ENCODE data around the gene USP16. TPM values are rescaled to one million over a fixed set of nuclear protein-coding genes. Genes with fewer than 3 reads are reported as not detected.

USP16 gene
- total RNA-seq, 2 experiments from 2014 or later = 39.3 to 42.1 TPM

DNA sequence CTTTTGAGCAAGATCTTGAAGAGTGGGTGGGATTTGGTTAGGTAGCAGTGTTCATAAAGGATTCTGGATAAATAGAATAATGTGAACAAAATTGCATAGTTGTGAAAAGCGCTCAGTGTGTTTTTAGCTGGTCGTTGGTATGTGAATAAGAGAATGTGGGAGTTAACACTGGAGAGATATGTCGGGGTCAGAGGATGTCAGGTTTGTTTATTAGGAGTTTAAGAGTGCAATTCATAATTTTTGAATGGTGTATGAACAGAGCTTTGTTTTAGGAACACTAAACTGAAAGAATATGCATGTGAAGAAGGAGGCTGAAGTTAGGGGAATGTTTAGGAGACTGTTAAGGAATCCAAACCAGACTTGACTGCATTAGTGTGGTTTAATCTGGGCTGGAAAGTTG lies 9.4 kb downstream of the USP16 start:
- H3K4me3 Mint-ChIP-seq = no peak overlapping the region
- intact Hi-C loops (cut with micrococcal nuclease) = no loop called here
- H3K27ac Mint-ChIP-seq = no peak overlapping the region
- DNase-seq = no peak
- CTCF ChIA-PET = no interaction called here
- peaks cover 21% of the 10 kb centered on the region for H3K4me1 Mint-ChIP-seq (ENCODE audit: low read depth)
- H3K9me3 Mint-ChIP-seq = no peaks in the 10 kb centered on the region
- no peaks in the 10 kb centered on the region for H3K27me3 Mint-ChIP-seq
- POLR2A ChIA-PET = interaction anchor here (0.8 to 1.2 kb wide), 2 partner anchors 9 to 141 kb away, joined by 3 to 4 read pairs; partner anchors contain the start of gene USP16
- peaks cover 44% of the 10 kb centered on the region for H3K36me3 Mint-ChIP-seq

DNA sequence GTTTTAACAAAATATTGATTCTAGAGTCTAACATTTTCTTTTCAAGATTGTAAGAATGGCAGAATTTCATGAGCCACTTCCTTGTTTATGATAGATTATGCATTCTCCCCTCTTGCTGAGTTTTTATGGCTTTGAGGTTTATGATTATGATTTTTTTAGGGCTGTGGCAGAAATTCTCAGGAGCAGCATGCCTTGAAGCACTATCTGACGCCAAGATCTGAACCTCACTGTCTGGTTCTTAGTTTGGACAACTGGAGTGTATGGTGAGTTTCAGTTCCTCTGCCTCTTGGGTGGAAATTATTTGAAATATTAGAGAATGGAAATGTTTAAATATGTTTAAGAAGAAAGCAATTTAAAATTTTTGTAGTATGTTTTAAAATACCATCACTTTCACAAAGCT lies 10.2 kb downstream of the USP16 start:
- Mint-ChIP-seq H3K27ac (no peak overlapping the region), H3K4me3 (no peak overlapping the region), H3K36me3 (peaks cover 40% of the 10 kb centered on the region), H3K9me3 (no peaks in the 10 kb centered on the region), H3K4me1 (ENCODE audit: low read depth) (peaks cover 16% of the 10 kb centered on the region), H3K27me3 (no peaks in the 10 kb centered on the region)
- DNase-seq = no peak
- ChIA-PET POLR2A (no interaction called here), CTCF (no interaction called here)
- intact Hi-C loops (cut with micrococcal nuclease) = no loop called here

DNA sequence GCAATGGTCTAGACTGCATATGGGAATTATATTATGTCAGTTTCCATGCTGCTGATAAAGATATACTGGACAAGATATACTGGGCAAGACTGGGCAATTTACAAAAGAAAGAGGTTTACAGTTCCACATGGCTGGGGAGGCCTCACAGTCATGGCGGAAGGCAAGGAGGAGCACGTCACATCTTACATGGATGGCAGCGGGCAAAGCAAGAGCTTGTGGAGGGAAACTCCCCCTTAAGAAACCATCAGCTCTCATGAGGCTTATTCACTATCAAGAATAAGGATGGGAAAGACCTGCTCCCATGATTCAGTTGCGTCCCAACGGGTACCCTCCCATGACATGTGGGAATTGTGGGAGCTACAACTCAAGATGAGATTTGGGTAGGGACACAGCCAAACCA lies 27.8 kb downstream of the USP16 start:
- ChIA-PET CTCF (no interaction called here), POLR2A (no interaction called here)
- H3K4me1 Mint-ChIP-seq (ENCODE audit: low read depth) = no peaks in the 10 kb centered on the region
- no peak overlapping the region for H3K4me3 Mint-ChIP-seq
- intact Hi-C loops (cut with micrococcal nuclease) = no loop called here
- no peaks in the 10 kb centered on the region for H3K9me3 Mint-ChIP-seq
- no peak for DNase-seq
- H3K36me3 Mint-ChIP-seq = peaks cover 39% of the 10 kb centered on the region
- H3K27me3 Mint-ChIP-seq = no peaks in the 10 kb centered on the region
- H3K27ac Mint-ChIP-seq = no peak overlapping the region

DNA sequence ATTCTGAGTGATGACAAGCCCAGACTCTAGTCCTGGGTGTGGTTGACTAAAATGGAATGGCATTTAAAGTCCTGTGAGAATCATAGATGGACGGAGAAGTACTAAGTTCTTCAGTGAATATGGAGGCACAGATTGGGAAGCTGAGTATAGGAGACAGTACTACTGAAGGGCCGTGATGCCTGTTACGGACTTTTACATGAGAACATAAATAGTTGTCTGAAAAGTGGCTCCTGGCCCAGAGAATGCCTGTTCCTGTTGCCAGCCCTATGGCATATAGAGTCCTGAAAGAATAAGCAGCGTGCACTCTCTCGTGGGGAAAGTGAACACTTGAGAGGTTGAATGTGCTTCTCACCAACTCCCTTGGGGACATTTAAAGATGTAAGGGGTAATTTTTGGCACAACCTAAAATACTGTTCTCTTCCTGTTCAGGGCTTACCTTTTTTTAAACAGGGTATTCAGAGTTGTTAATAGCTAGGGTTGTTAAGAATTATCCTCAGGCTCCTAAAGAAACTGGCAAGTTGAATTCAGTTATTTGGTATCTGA lies 28.6 kb downstream of the USP16 start:
- ChIA-PET CTCF (no interaction called here), POLR2A (interaction anchor here (0.6 kb wide), 1 partner anchor 31 kb away, joined by 5 read pairs; no protein-coding TSS in a partner anchor)
- Mint-ChIP-seq H3K4me3 (no peak overlapping the region), H3K27me3 (no peaks in the 10 kb centered on the region), H3K4me1 (ENCODE audit: low read depth) (no peaks in the 10 kb centered on the region), H3K36me3 (peaks cover 40% of the 10 kb centered on the region), H3K27ac (peak overlapping the region; percentile 64), H3K9me3 (no peaks in the 10 kb centered on the region)
- DNase-seq = no peak
- intact Hi-C loops (cut with micrococcal nuclease) = no loop called here

DNA sequence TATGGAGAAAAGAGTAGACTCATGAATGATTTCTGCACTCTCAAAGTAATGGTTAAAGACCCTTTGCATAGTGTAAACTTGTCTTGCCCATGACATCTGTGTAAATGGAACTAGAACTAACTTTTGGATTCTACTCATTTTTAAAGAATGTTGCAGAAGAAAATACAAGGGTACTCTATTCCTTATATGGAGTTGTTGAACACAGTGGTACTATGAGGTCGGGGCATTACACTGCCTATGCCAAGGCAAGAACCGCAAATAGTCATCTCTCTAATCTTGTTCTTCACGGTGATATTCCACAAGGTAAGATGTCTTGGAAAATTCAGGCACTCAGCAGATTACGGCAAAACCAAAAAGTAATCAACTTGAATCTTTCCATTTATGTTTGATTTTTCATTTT lies 29.2 kb downstream of the USP16 start:
- CTCF ChIA-PET = no interaction called here
- POLR2A ChIA-PET = no interaction called here
- Mint-ChIP-seq H3K27me3 (no peaks in the 10 kb centered on the region), H3K9me3 (no peaks in the 10 kb centered on the region), H3K4me3 (no peak overlapping the region), H3K36me3 (peaks cover 39% of the 10 kb centered on the region), H3K4me1 (ENCODE audit: low read depth) (no peaks in the 10 kb centered on the region), H3K27ac (peak overlapping the region; percentile 64)
- no peak for DNase-seq
- intact Hi-C loops (cut with micrococcal nuclease) = no loop called here

DNA sequence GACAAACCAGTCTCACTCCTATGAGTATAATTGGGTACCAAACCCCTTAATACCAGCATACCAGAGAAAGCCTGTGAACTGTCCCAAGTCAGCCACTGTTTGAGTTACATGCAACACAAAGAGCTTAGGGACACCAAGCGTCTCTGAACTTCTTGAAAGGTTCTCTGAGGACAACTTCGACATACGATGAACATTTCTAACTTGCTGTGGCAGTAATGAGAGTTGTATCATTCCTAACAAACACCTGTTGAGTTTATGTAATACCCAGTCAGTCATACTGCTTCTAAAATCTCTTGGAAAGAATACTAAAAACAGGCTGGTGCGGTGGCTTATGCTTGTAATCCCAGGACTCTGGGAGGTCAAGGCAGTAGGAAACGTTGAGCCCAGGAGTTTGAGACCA lies 30.6 kb downstream of the USP16 start:
- ChIA-PET CTCF (no interaction called here), POLR2A (no interaction called here)
- H3K4me1 Mint-ChIP-seq (ENCODE audit: low read depth) = no peaks in the 10 kb centered on the region
- H3K27me3 Mint-ChIP-seq = no peaks in the 10 kb centered on the region
- H3K27ac Mint-ChIP-seq = peak overlapping the region; percentile 21
- H3K36me3 Mint-ChIP-seq = peaks cover 39% of the 10 kb centered on the region
- no peaks in the 10 kb centered on the region for H3K9me3 Mint-ChIP-seq
- H3K4me3 Mint-ChIP-seq = no peak overlapping the region
- intact Hi-C loops (cut with micrococcal nuclease) = no loop called here
- no peak for DNase-seq

DNA sequence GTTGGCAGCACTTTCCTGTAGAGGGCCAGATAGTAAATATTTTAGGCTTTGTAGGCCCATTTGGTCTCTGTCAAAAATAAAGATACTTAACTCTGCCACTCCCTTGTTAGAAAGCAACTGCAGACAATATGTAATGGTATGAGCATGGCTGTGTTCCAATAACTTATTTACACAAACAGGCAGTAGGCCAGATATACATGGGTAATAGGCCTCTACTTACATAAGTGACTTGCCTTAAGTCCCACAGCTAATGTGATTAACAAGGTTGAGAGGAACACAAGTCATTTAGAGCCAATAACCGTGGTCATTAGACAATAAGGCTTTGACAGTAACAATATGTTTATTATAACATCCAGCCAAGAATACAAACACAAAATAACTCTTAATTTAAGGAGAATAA lies 31.5 kb downstream of the USP16 start:
- H3K27ac Mint-ChIP-seq = no peak overlapping the region
- no peaks in the 10 kb centered on the region for H3K9me3 Mint-ChIP-seq
- H3K4me1 Mint-ChIP-seq (ENCODE audit: low read depth) = no peaks in the 10 kb centered on the region
- H3K4me3 Mint-ChIP-seq = no peak overlapping the region
- POLR2A ChIA-PET = no interaction called here
- no peaks in the 10 kb centered on the region for H3K27me3 Mint-ChIP-seq
- CTCF ChIA-PET = interaction anchor here (1.1 kb wide), 1 partner anchor 11 kb away, joined by 3 read pairs; no protein-coding TSS in a partner anchor
- DNase-seq = no peak
- H3K36me3 Mint-ChIP-seq = peaks cover 41% of the 10 kb centered on the region
- intact Hi-C loops (cut with micrococcal nuclease) = no loop called here

DNA sequence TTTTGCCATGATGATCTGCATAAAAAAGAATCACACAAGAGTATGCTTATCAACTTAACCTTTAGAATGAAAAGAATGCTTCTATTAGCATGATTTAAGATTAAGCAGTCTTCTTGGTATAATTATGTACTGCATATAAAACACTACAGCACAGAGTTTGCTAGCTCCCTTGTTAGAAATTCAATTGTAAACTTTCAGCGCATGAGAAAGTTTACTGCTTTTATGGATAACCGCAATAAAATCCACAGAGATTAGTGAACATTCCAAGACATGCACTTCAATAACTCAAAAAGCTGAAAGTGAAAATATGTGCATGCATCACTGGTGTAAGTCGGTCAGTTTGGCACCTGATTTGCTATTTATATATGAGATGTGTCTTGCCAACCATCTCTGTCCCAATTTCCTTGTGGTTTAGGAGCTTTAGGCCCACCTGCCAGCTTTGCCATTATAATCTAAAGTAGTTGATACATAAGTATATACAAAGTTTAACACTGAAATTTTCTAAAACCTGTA lies 32.1 kb downstream of the USP16 start:
- POLR2A ChIA-PET = no interaction called here
- H3K4me3 Mint-ChIP-seq = no peak overlapping the region
- no peak for DNase-seq
- no peak overlapping the region for H3K27ac Mint-ChIP-seq
- H3K36me3 Mint-ChIP-seq = peaks cover 46% of the 10 kb centered on the region
- CTCF ChIA-PET = interaction anchor here (1.1 kb wide), 1 partner anchor 10 kb away, joined by 3 read pairs; no protein-coding TSS in a partner anchor
- no peaks in the 10 kb centered on the region for H3K4me1 Mint-ChIP-seq (ENCODE audit: low read depth)
- no peaks in the 10 kb centered on the region for H3K27me3 Mint-ChIP-seq
- no peaks in the 10 kb centered on the region for H3K9me3 Mint-ChIP-seq
- intact Hi-C loops (cut with micrococcal nuclease) = no loop called here

DNA sequence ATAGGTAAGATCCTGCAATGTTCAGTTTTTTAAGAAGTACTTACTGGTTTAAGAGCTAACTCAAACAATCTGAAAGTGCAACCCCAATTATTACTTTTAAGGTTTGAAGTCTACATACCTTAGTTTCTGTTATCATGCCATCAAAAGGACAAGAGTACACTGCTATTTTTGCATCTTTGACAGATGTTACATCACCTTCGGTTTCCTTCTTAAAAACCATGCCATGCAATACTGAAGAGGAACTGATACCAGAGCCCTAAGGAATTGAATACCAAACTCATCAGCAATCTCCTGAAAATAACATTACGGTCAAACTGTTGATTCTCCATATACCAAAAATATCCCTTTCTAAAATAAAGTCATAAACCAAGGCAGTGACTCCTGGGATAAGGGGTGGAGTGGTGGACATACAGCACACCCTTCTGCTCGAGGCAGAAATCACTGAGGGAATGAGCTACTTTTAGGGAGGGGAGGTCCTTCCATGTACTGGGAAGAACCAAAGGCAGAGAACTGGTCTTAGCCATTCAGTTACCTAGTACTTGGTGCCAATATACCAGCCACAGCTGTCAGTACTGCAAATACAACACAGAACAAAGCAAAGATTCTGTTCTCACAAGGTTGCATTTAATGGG lies 40.5 kb downstream of the USP16 start:
- no peak overlapping the region for H3K27ac Mint-ChIP-seq
- POLR2A ChIA-PET = no interaction called here

DNA sequence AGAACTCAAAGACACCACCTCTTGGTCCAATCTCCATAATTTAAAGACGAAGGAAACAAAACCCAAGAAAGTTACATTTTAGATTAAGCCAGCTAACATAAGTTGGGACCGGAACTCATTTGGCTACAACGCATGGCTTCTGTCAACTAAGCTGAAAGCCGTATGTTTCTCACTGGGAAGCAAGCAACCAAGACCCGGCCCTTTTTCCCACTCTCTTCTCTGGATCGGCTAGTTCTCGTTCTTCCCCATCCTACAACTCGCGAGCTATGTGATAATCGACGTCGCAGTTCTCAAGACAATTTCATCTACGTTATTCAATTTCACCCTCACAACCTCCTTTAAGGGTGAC lies 48.4 kb downstream of the USP16 start:
- intact Hi-C loops (cut with micrococcal nuclease) = loop anchor here (1.0 to 5.0 kb wide), 8 partner anchors 49 to 241 kb away; partner anchors contain the start of gene USP16
- ChIA-PET POLR2A (interaction anchor here (0.9 to 1.6 kb wide), 5 partner anchors 42 to 299 kb away, joined by 3 to 20 read pairs (median 3); partner anchors contain the start of gene USP16), CTCF (interaction anchor here (0.8 to 2.3 kb wide), 4 partner anchors 15 to 303 kb away, joined by 3 to 6 read pairs (median 4); partner anchors contain the start of gene USP16)
- no peaks in the 10 kb centered on the region for H3K9me3 Mint-ChIP-seq
- H3K27ac Mint-ChIP-seq = peak overlapping the region; percentile 97
- no peaks in the 10 kb centered on the region for H3K27me3 Mint-ChIP-seq
- H3K36me3 Mint-ChIP-seq = peaks cover 28% of the 10 kb centered on the region
- no peak for DNase-seq
- peaks cover 49% of the 10 kb centered on the region for H3K4me1 Mint-ChIP-seq (ENCODE audit: low read depth)
- peak overlapping the region; percentile 96 for H3K4me3 Mint-ChIP-seq

More for the DNA sequence above, 40.5 kb downstream of the USP16 start:
- intact Hi-C loops (cut with micrococcal nuclease) = no loop called here
- H3K36me3 Mint-ChIP-seq = peaks cover 66% of the 10 kb centered on the region
- H3K4me3 Mint-ChIP-seq = no peak overlapping the region
- DNase-seq = no peak
- H3K27me3 Mint-ChIP-seq = no peaks in the 10 kb centered on the region
- no peaks in the 10 kb centered on the region for H3K9me3 Mint-ChIP-seq
- CTCF ChIA-PET = interaction anchor here (0.9 kb wide), 1 partner anchor 46 kb away, joined by 3 read pairs; no protein-coding TSS in a partner anchor
- H3K4me1 Mint-ChIP-seq (ENCODE audit: low read depth) = peaks cover 7% of the 10 kb centered on the region

DNA sequence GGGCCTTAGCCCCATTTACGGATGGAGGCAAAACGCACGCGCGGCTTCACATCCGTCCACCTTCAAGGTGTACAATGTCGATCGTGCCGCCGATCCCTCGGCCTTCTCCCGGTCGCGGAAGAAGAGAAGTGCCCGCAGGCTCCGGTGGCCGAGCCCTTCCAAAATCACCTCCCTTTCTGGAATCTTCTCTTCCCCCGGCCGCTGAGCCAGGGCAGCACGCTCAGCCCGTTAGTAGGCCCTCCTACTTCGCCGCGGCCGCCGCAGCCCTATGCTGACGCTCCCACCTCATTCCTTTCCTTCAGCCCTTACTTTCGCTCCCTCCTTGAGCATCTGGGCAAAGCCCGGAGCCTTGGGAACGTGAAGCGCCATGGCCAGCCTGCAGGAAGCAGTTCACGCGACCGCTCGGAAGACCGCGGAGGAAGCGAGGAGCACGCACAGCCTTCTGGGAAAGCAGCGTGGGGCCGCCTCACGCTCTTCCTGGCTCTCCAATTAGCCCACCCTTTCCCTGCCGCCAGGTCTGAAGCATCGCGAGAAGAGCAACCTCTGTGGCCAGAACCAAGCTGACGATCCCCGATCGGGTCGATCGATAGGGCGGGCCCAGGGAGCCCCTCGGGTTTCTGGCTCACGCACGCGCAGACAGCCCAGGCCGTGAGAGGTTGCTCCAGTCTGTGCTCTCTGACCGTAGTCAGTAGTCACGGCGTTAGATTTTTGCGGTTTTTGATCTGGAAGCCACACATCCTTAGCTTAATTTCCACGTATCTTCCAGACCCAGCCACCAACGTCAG lies 48.9 kb downstream of the USP16 start, which contains the start of gene CCT8:
Gene CCT8 (minus strand): TSS at position 427 of the 785 bp plus-strand sequence. CDS start 58 bp downstream, at position 369.
- Mint-ChIP-seq H3K27me3 (no peaks in the 10 kb centered on the region), H3K4me1 (ENCODE audit: low read depth) (peaks cover 51% of the 10 kb centered on the region), H3K9me3 (no peaks in the 10 kb centered on the region), H3K4me3 (peak within 1 kb of the TSS; percentile 96), H3K27ac (peak within 1 kb of the TSS; percentile 97), H3K36me3 (peaks cover 25% of the 10 kb centered on the region)
- intact Hi-C loops (cut with micrococcal nuclease) = loop anchor here (1.0 to 5.0 kb wide), 8 partner anchors 49 to 241 kb away; partner anchors contain the start of gene USP16
- DNase-seq = peak; percentile 99
- CTCF ChIA-PET = interaction anchor here (0.8 to 2.5 kb wide), 8 partner anchors 14 to 303 kb away, joined by 3 to 11 read pairs (median 4); partner anchors contain the start of genes BACH1, LTN1 and USP16
- POLR2A ChIA-PET = interaction anchor here (0.6 to 1.6 kb wide), 15 partner anchors 9 to 298 kb away, joined by 3 to 20 read pairs (median 3); partner anchors contain the start of genes LTN1, RWDD2B and USP16

DNA sequence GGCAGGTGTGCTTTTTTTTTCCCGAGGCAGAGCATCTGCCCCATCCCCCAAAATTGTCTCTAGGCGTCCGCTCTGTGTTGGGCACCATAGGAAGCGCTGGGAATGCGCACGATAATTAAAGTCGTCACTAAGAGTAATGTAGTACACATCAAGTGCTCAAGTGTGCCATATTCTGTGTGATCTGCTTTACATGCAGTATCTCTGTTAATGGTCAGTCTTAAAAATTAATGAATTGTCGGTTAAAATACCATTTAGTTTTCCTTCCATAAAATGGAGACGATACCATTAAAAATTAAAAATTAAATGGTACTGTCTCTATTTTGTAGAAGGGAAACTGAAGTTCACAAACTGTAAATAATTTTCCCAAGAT lies 49.5 kb downstream of the USP16 start:
- ChIA-PET CTCF (interaction anchor here (1.1 to 2.5 kb wide), 7 partner anchors 14 to 298 kb away, joined by 3 to 11 read pairs (median 5); partner anchors contain the start of genes BACH1, LTN1 and USP16), POLR2A (interaction anchor here (0.6 to 1.6 kb wide), 12 partner anchors 8 to 297 kb away, joined by 3 to 20 read pairs (median 3); partner anchors contain the start of genes LTN1, RWDD2B and USP16)
- Mint-ChIP-seq H3K4me3 (peak overlapping the region; percentile 96), H3K27ac (peak overlapping the region; percentile 97), H3K36me3 (peaks cover 19% of the 10 kb centered on the region), H3K9me3 (no peaks in the 10 kb centered on the region), H3K4me1 (ENCODE audit: low read depth) (peaks cover 54% of the 10 kb centered on the region), H3K27me3 (no peaks in the 10 kb centered on the region)
- intact Hi-C loops (cut with micrococcal nuclease) = loop anchor here (5.0 kb wide), 1 partner anchor 242 kb away; no protein-coding TSS in a partner anchor
- no peak for DNase-seq
